Jurkat, Clone E6-1 (cell line): ENCODE measurements around the gene LYZL2.
A peak's percentile ranks its signal among the peaks of the same experiment; 100 is the strongest.

Experiments used
- DNase-seq: peaks from one replicate; pipeline ENCODE4 v3.0.0-alpha.2; 2011; ENCODE audit warnings: low read depth, low spot score
- H3K4me3 ChIP-seq: 2 replicates; pipeline ENCODE4 v1.5.1; 2011; ENCODE audit warnings: mild to moderate bottlenecking, low read length, control low read depth, moderate library complexity

LYZL2 gene

GRCh38 chr10:30562787-30563186 is 66.8 kb downstream of the LYZL2 start:
- peak; percentile 78 for DNase-seq
- no peak overlapping the region for H3K4me3 ChIP-seq
